ENCODE data around the gene C10orf62.
"Not testable (repeated sequence)": the region's sequence is repeated elsewhere in the genome, so short reads cannot be mapped to it uniquely, and the experiment has no call there.

The C10orf62 gene

GRCh38 chr10:97566336-97566996 is 23.1 kb upstream of the C10orf62 start:
- DNase-seq: no peak

GRCh38 chr10:97567891-97568290 is 21.6 kb upstream of the C10orf62 start:
- DNase-seq: no peak

- no peak for DNase-seq
These were observed 19.3 kb upstream of the C10orf62 start for GRCh38 chr10:97570146-97570788.

- no peak for DNase-seq
These were observed 18.6 kb upstream of the C10orf62 start for GRCh38 chr10:97570789-97571471.

- no peak for DNase-seq
These were observed 17.9 kb upstream of the C10orf62 start for GRCh38 chr10:97571622-97572021.

- DNase-seq: peak; percentile 81
These were observed 17.1 kb upstream of the C10orf62 start, which contains the start of gene ANKRD2 for GRCh38 chr10:97572214-97572989. TSS of gene ANKRD2 (plus strand) at chr10:97572779. CDS start at chr10:97572789, 10 bp downstream.

GRCh38 chr10:97573021-97573420 is 16.5 kb upstream of the C10orf62 start:
- peak; percentile 54 for DNase-seq

GRCh38 chr10:97573672-97574071 is 15.8 kb upstream of the C10orf62 start:
- no peak for DNase-seq

GRCh38 chr10:97574374-97575126 is 15.0 kb upstream of the C10orf62 start:
- peak; percentile 39 for DNase-seq

- no peak for DNase-seq
These were observed 14.3 kb upstream of the C10orf62 start for GRCh38 chr10:97575127-97575668.

GRCh38 chr10:97576487-97576886 is 13.0 kb upstream of the C10orf62 start:
- DNase-seq: not testable (repeated sequence)

- DNase-seq: no peak
These were observed 11.8 kb upstream of the C10orf62 start for GRCh38 chr10:97577701-97578100.

GRCh38 chr10:97578171-97578844 is 11.2 kb upstream of the C10orf62 start:
- no peak for DNase-seq

- no peak for DNase-seq
These were observed 8.8 kb upstream of the C10orf62 start for GRCh38 chr10:97580421-97581367.

GRCh38 chr10:97582169-97582568 is 7.4 kb upstream of the C10orf62 start:
- DNase-seq: no peak

GRCh38 chr10:97583476-97583875 is 6.0 kb upstream of the C10orf62 start:
- DNase-seq: no peak

- no peak for DNase-seq
These were observed 5.3 kb upstream of the C10orf62 start, which contains the start of gene HOGA1 for GRCh38 chr10:97584060-97584797. TSS of gene HOGA1 (plus strand) at chr10:97584389. CDS start at chr10:97584704, 315 bp downstream.

GRCh38 chr10:97584798-97585438 is 4.6 kb upstream of the C10orf62 start:
- DNase-seq: no peak

- no peak for DNase-seq
These were observed 4.1 kb upstream of the C10orf62 start for GRCh38 chr10:97585439-97585811.

Data from suppressor macrophage treated with lipopolysaccharide for 4 hours (primary cell).